ENCODE data around the gene INPP5A.
"Not testable (repeated sequence)": the region's sequence is repeated elsewhere in the genome, so short reads cannot be mapped to it uniquely, and the experiment has no call there.

Gene INPP5A

GRCh38 chr10:132503581-132504421, 33.8 kb upstream of the INPP5A start:
- FAIRE-seq: no peak

DNA sequence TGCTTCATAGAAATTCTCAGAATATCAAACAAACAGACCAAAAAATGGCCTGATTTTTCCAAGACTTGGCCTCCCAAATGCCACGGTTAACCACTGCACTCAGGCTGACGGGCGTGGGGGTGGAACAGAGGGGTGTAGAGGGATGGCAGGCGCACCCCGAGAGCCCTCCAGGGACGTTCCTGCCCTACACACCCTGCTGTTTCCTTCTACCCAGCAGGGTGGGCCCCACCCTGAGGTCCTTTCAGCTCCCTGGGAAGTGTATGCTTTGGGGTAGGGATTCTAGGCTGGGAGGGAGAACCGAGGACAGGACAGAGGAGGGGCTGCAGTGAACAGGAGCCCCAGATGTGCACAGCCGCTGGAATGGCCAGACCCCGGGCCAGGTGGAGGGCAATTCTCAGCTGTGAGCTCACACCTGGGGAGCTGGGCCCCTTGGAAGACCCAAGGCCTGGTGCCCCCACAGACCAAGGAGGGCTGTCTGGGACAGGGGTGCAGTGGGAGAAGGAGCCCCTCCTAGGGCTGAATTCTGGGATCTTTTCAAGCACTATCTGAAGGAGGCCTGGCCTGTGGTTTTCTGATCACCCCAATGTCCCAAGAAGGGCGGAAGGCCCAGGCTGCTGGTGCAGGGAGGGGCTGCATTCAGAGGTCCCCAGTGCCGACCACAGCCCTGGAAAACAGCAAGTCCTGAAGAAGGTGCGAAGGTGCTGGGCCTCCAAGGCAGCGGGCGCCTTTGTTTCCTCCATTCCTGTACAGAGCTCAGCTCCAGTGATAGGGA, 32.9 kb upstream of the INPP5A start:
- no peak for FAIRE-seq

- not testable (repeated sequence) for FAIRE-seq
Measured at GRCh38 chr10:132505546-132505945, 32.0 kb upstream of the INPP5A start.

DNA sequence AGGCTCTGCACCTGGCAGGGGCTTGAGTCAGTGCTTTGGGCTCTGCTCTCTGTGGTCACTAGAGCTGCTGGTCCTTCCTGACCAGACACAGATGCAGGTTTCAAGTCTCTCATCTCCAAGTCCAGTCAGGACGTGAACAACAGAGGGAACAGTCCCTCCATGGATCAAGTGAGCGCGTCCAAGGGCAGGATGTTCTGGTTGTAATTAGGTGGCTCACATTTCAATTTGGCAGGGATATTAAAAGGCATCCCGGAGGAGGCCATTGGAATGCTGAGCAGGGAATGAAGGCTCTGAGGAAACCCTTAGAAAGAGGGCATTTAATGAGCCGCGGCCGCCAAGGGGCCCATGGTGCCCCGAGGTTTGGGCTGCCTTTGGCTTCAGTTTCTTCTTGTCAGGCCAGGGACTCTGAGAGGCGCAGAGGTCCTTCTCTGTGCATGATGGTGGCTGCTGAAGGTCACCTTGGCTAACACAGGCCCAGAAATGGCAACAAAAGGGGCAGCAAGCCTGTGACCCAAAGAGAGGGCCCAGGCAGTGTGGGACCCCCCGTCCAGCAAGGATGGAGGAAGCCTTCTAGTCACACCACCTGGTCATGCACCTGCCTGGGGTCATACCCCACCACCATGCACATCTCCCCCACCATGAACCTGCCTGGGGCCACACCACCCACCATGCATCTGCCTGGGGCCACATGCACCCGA, 30.7 kb upstream of the INPP5A start:
- no peak for FAIRE-seq

GRCh38 chr10:132507409-132507955, 30.1 kb upstream of the INPP5A start:
- FAIRE-seq: no peak

GRCh38 chr10:132507956-132508490, 29.6 kb upstream of the INPP5A start:
- FAIRE-seq: no peak

- no peak for FAIRE-seq
Measured at GRCh38 chr10:132508581-132509443, 28.8 kb upstream of the INPP5A start.

DNA sequence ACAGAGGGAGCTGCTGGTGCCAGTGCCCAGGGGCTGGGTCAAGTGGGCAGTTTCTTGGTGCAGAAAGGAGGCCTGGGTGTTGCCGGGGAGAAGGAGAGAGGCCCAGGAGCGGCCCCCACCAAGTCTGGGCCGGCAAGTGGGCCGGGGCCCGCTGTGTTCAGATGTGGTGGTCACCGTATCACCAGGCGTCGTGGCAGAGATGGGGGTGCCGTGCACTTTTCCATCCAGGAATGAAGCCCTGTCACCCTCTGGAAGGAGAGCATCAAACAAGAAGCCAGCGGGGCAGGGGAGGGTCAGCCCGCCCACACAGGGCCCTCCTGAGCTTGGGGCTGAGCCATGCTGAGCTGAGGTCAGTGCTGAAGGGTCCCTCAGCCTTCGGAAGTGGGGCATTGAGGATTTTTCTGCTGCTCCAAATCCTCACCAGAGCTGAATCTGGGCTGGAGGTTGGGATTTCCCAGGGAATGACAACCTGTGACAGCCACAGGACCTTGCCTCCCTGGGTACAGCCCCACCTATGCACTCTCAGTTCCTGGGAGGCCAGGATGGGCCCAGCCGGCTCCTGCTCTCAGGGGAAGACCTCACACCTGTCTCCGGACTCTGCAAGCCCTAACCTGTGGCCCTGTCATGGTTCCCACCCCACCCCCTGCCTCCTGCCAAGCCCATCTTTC, 27.9 kb upstream of the INPP5A start:
- no peak for FAIRE-seq

- no peak for FAIRE-seq
Measured at GRCh38 chr10:132510174-132510611, 27.4 kb upstream of the INPP5A start.

DNA sequence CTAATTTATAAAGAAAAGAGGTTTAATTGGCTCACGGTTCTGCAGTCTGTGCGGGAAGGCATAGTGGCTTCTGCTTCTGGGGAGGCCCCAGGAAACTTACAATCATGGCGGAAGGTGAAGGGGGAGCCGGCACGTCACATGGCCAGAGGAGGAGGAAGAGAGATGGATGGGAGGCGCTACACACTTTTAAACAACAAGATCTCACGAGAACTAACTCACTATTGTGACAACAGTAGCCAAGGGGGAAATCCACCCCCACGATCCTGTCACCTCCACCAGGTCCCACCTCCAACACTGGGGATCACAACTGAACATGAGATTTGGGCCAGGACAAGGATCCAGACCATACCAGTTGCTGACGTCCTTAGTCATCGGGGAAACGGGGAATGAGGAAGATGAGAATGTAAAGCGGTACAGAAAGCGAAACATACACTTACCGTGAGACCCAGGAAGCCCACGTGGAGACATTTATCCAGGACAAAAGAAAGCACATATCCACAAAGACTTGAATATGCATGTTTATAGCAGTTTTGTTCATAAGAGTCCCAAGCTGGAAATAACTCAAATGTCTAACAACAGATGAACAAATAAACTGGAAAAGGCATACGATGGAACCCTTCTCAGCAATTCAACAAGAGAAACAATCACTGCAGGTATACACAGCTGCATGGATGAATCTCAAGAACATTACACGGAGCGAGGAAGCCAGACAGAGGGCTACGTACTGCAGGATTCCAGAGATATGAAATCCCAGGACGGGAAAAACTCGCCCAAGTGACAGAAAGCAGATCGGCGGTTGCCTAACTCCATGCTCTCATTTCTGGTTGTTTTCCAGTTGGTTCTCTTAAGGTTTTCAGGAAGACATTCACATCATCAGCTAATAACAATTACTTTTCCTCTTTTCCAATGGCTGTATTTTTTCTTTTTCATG, 26.2 kb upstream of the INPP5A start:
- FAIRE-seq: no peak

DNA sequence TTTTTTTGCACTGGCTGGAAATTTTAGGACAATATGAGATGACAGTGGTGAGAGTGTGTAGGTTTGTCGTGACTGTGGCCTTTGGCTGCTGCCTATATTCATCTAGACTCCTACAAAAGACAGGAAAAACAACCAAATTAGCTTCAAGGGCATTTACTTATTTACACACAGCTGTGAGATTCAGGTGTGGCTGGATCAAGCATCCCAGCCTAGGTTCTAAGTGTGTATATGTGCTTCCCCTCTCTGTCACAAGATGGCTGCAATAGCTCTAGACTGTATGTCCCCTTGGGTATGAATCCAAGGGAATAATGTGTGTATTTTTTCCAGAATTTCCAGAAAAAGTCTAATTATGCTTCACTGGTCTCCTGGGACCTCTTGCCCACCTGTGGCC, 25.5 kb upstream of the INPP5A start:
- no peak for FAIRE-seq

DNA sequence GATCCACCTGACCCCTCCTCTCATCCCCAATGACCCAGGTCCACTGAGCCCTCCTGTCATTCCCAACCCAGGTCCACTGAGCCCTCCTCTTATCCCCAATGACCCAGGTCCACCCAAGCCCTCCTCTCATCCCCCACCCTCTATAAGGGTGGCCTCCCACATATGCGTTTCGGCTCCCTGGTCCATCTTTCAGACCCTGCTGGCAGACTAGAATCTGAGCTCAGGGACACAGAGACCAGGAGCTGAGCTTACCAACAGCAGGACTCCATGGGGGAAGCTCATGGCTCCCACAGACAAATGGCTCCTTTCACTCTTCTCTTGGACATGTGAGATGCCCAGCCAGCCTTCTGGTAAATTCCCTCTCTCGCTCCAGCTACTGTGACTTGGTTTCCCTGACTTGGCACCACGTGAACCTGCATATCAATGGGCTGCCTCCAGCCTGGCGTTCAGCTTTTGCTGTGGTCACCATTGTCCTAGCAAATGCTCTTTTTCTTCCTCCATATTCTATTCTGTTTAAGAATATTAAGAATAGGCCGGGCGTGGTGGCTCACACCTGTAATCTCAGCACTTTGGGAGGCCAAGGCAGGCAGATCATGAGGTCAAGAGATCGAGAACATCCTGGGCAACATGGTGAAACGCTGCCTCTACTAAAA, 24.8 kb upstream of the INPP5A start:
- no peak for FAIRE-seq

DNA sequence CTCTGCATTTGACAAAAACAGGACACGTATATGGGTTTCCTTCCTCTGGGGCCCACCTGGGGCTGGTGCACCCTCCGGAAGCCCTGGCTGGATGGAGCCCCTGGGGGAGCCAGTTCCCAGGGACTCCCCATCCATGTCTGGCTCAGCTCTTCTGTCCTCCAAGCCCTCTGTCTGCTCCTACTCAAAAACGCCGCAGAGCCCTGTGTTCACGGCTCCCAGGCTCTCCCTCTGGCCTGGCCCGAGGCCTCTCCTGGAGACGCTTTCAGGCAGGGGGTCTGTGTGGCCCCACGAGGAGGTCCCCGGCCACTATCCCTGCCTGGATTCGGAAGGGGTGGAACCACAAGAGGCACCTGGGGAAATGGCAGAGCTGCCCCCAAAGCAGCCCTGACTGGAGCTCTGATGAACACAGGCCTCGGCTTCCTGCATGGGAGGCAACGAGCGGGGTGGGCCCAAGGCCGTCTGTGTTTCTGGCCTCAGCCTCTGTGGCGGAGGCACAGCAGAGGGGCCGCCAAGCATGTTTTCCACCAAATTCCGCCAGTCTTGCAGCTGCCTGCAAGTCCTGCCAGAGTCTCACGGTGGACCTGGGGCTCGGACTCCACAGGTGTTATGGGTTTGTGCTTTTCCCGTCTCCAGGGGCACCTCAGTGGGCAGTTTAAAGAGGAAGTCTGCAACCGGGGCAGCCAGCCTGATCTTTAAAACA, 22.6 kb upstream of the INPP5A start:
- no peak for FAIRE-seq

GRCh38 chr10:132515811-132516726, 21.5 kb upstream of the INPP5A start:
- no peak for FAIRE-seq

GRCh38 chr10:132516771-132517725, 20.5 kb upstream of the INPP5A start:
- FAIRE-seq: no peak

- no peak for FAIRE-seq
Measured at GRCh38 chr10:132517951-132518521, 19.6 kb upstream of the INPP5A start.

Measured in islet of Langerhans (tissue), 1 donor.